GM12878 (cell line): Measurements from ENCODE around the gene NOM1. TPM values are rescaled to one million over a fixed set of nuclear protein-coding genes. Genes with fewer than 3 reads are reported as not detected.

Experiments used
- CTCF ChIP-seq, 3 experiments: IDR thresholded peaks in 2 of 3; conservative IDR thresholded peaks in 1 of 3; 2 replicates each; pipeline ENCODE4 v1.5.1; 2011; ENCODE audit warnings: low read depth in 3 of 3, low read length in 3 of 3, mild to moderate bottlenecking in 3 of 3, control low read depth in 2 of 3, moderate library complexity in 2 of 3, inconsistent platforms in 1 of 3, mixed read lengths in 1 of 3; ENCODE audit not compliant: control insufficient read depth in 2 of 3, insufficient read depth in 1 of 3; ENCODE audit errors: extremely low read depth in 1 of 3
- DPF2 ChIP-seq: fragments of 450-650 bp; IDR thresholded peaks from 2 replicates; pipeline ENCODE4 v1.6.1; 2017; ENCODE audit warnings: mild to moderate bottlenecking
- EZH2 ChIP-seq: IDR thresholded peaks from 2 replicates; pipeline ENCODE4 v1.6.1; 2012; ENCODE audit warnings: low read depth, mild to moderate bottlenecking, control low read depth, inconsistent platforms, low read length, borderline replicate concordance; ENCODE audit not compliant: control insufficient read depth
- IKZF2 ChIP-seq, 2 experiments: fragments of 450-650 bp; IDR thresholded peaks; 2 replicates each; pipeline ENCODE4 v1.6.1; 2017; ENCODE audit warnings: mild to moderate bottlenecking in 2 of 2, moderate library complexity in 2 of 2
- NR2F1 ChIP-seq: fragments of 450-650 bp; conservative IDR thresholded peaks from 2 replicates; pipeline ENCODE4 v1.6.1; 2017; ENCODE audit warnings: mild to moderate bottlenecking
- RELB ChIP-seq: fragments of 450-650 bp; IDR thresholded peaks from 2 replicates; pipeline ENCODE4 v1.6.1; 2017; ENCODE audit warnings: low read depth, mild to moderate bottlenecking, moderate library complexity
- SKIL ChIP-seq: fragments of 450-650 bp; IDR thresholded peaks from 2 replicates; pipeline ENCODE4 v1.6.1; 2017; ENCODE audit warnings: mild to moderate bottlenecking, low read depth, inconsistent platforms; ENCODE audit not compliant: poor library complexity, severe bottlenecking
- SMAD5 ChIP-seq: IDR thresholded peaks from 2 replicates; pipeline ENCODE4 v1.6.1; 2016; ENCODE audit warnings: antibody characterized with exemption, low read depth
- SUZ12 ChIP-seq: fragments of 200-600 bp; sonication (generic); IDR thresholded peaks from one replicate; pipeline ENCODE4 v1.6.1; 2018; ENCODE audit warnings: antibody characterized with exemption, mild to moderate bottlenecking; ENCODE audit not compliant: unreplicated experiment
- ZNF207 ChIP-seq: fragments of 450-650 bp; IDR thresholded peaks from 2 replicates; pipeline ENCODE4 v1.6.1; 2014; ENCODE audit warnings: antibody characterized with exemption, mild to moderate bottlenecking, borderline replicate concordance
- polyA plus RNA-seq, 11 experiments: library from polyadenylated mRNA; depleted of rRNA in 4 of 11; unstranded in 6 of 11; stranded (reverse) in 5 of 11; fragments of >200 nt; fragmentation: Nextera tagmentation in 4 of 11; fragmentation: Illumina TruSeq in 1 of 11; extraction: Ambion mirVana in 4 of 11; extraction: Trizol in 1 of 11; gene quantifications; 1 replicate in 1 of 11; 2 replicates in 10 of 11; pipeline versions ENCODE4 v1.2.1 to v1.2.3, GENCODE V29; 2011 to 2016; ENCODE audit warnings: inconsistent platforms in 2 of 11, missing spikeins in 2 of 11, low read depth in 1 of 11
- total RNA-seq, 4 experiments: library from RNA; depleted of rRNA in 3 of 4; stranded (reverse); fragments of >200 nt in 3 of 4; fragmentation: Illumina TruSeq in 1 of 4; extraction: Trizol in 1 of 4; gene quantifications; 2 replicates each; pipeline versions ENCODE4 v1.2.1 to v1.2.3, GENCODE V29; 2013 to 2021
- TF ChIP-seq, protein P1 (sequence below): fragments of 450-650 bp; IDR thresholded peaks from 2 replicates; pipeline ENCODE4 v1.6.1; 2017; ENCODE audit warnings: mild to moderate bottlenecking
- TF ChIP-seq, protein P2 (sequence below): IDR thresholded peaks from 2 replicates; pipeline ENCODE4 v1.6.1; 2012; ENCODE audit warnings: low read depth, low read length, improper control_type of control experiment
- TF ChIP-seq, protein P3 (sequence below): fragments of 450-650 bp; IDR thresholded peaks from 2 replicates; pipeline ENCODE4 v1.6.1; 2016; ENCODE audit warnings: mild to moderate bottlenecking, moderate library complexity, borderline replicate concordance

The NOM1 gene
- total and polyA plus RNA-seq, 10 of the 15 experiments (the other 5 are each of a cell fraction or from before 2014, with no cell fraction given) = 2.9 to 21.3 (median 17.8) TPM

GRCh38 chr7:157009170-157009777 lies 59.8 kb downstream of the NOM1 start (continued):
- TF ChIP-seq, protein P1, sequence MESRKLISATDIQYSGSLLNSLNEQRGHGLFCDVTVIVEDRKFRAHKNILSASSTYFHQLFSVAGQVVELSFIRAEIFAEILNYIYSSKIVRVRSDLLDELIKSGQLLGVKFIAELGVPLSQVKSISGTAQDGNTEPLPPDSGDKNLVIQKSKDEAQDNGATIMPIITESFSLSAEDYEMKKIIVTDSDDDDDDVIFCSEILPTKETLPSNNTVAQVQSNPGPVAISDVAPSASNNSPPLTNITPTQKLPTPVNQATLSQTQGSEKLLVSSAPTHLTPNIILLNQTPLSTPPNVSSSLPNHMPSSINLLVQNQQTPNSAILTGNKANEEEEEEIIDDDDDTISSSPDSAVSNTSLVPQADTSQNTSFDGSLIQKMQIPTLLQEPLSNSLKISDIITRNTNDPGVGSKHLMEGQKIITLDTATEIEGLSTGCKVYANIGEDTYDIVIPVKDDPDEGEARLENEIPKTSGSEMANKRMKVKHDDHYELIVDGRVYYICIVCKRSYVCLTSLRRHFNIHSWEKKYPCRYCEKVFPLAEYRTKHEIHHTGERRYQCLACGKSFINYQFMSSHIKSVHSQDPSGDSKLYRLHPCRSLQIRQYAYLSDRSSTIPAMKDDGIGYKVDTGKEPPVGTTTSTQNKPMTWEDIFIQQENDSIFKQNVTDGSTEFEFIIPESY = 0 out of 2 replicates have a peak, but pooled peaks have one; percentile 36
- TF ChIP-seq SKIL = peak; percentile 35
- peak; percentile 32; the same call in 1 of the 2 replicates for TF ChIP-seq RELB
- TF ChIP-seq, protein P2, sequence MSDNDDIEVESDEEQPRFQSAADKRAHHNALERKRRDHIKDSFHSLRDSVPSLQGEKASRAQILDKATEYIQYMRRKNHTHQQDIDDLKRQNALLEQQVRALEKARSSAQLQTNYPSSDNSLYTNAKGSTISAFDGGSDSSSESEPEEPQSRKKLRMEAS = 0 out of 2 replicates have a peak, but pooled peaks have one; percentile 47
- TF ChIP-seq NR2F1 = 0 out of 2 replicates have a peak, but pooled peaks have one; percentile 5
- TF ChIP-seq ZNF207 = 0 out of 2 replicates have a peak, but pooled peaks have one; percentile 48
- peak in 1 of 2 experiments; percentile 23; a peak in 1 of 4 replicates for TF ChIP-seq IKZF2 (IDR thresholded peaks at IDR 0.05)
- no peak for TF ChIP-seq CTCF (IDR thresholded peaks at IDR 0.05 in 2 of 3, conservative IDR thresholded peaks at IDR 0.05 in 1 of 3; ENCODE audit: control insufficient read depth in 2 of 3, extremely low read depth in 1 of 3, insufficient read depth in 1 of 3, low read depth in 3 of 3, low read length in 3 of 3)
- TF ChIP-seq, protein P3, sequence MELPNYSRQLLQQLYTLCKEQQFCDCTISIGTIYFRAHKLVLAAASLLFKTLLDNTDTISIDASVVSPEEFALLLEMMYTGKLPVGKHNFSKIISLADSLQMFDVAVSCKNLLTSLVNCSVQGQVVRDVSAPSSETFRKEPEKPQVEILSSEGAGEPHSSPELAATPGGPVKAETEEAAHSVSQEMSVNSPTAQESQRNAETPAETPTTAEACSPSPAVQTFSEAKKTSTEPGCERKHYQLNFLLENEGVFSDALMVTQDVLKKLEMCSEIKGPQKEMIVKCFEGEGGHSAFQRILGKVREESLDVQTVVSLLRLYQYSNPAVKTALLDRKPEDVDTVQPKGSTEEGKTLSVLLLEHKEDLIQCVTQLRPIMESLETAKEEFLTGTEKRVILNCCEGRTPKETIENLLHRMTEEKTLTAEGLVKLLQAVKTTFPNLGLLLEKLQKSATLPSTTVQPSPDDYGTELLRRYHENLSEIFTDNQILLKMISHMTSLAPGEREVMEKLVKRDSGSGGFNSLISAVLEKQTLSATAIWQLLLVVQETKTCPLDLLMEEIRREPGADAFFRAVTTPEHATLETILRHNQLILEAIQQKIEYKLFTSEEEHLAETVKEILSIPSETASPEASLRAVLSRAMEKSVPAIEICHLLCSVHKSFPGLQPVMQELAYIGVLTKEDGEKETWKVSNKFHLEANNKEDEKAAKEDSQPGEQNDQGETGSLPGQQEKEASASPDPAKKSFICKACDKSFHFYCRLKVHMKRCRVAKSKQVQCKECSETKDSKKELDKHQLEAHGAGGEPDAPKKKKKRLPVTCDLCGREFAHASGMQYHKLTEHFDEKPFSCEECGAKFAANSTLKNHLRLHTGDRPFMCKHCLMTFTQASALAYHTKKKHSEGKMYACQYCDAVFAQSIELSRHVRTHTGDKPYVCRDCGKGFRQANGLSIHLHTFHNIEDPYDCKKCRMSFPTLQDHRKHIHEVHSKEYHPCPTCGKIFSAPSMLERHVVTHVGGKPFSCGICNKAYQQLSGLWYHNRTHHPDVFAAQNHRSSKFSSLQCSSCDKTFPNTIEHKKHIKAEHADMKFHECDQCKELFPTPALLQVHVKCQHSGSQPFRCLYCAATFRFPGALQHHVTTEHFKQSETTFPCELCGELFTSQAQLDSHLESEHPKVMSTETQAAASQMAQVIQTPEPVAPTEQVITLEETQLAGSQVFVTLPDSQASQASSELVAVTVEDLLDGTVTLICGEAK = peak; percentile 82
- peak; percentile 8; the same call in 1 of the 2 replicates for TF ChIP-seq EZH2
- peak; percentile 24; the same call in 1 of the 2 replicates for TF ChIP-seq DPF2
- no peak for TF ChIP-seq SMAD5
- TF ChIP-seq SUZ12 = peak; percentile 92
